Uterus (tissue), 4 donors: ENCODE measurements around the gene ZNF81. TPM values are rescaled to one million over a fixed set of nuclear protein-coding genes. Genes with fewer than 3 reads are reported as not detected.
"Not testable (repeated sequence)": the region's sequence is repeated elsewhere in the genome, so short reads cannot be mapped to it uniquely, and the experiment has no call there.

Source experiments
- DNase-seq, 2 donors: peaks; one replicate each; pipeline ENCODE4 v3.0.0-alpha.2; 2019 to 2020
- H3K27ac ChIP-seq, 2 donors: fragments of 200-600 bp; sonication (generic); 1 replicate in 1 of 2; 2 replicates in 1 of 2; pipeline ENCODE4 v1.5.1; 2016 to 2018
- H3K27me3 ChIP-seq, 2 donors: fragments of 200-600 bp; sonication (generic); one replicate each; pipeline ENCODE4 v1.5.1; 2018 to 2019; ENCODE audit warnings: control low read depth in 1 of 2
- H3K36me3 ChIP-seq, 2 donors: fragments of 200-600 bp; sonication (generic); one replicate each; pipeline ENCODE4 v1.5.1; 2019; ENCODE audit warnings: control low read depth in 1 of 2
- H3K4me1 ChIP-seq, 2 donors: fragments of 200-600 bp; sonication (generic); one replicate each; pipeline ENCODE4 v1.5.1; 2018 to 2019; ENCODE audit warnings: control low read depth in 1 of 2
- H3K4me3 ChIP-seq, 2 donors: fragments of 200-600 bp; sonication (generic); 1 replicate in 1 of 2; 2 replicates in 1 of 2; pipeline ENCODE4 v1.5.1; 2018 to 2019; ENCODE audit warnings: mild to moderate bottlenecking in 1 of 2
- H3K9me3 ChIP-seq, 2 donors: fragments of 200-600 bp; sonication (generic); one replicate each; pipeline ENCODE4 v1.5.1; 2019; ENCODE audit warnings: control low read depth in 1 of 2
- CTCF ChIP-seq, 4 experiments: fragments of 200-600 bp in 2 of 4; fragments of 450-650 bp in 2 of 4; sonication (generic) in 2 of 4; IDR thresholded peaks; one replicate each; pipeline ENCODE4 v1.5.1; 2016 to 2019; ENCODE audit warnings: antibody characterized with exemption in 4 of 4, mild to moderate bottlenecking in 2 of 4, moderate library complexity in 1 of 4
- POLR2A ChIP-seq, 2 donors: fragments of 450-650 bp; IDR thresholded peaks; one replicate each; pipeline ENCODE4 v1.6.1; 2016; ENCODE audit warnings: antibody characterized with exemption in 2 of 2, mild to moderate bottlenecking in 1 of 2, moderate library complexity in 1 of 2
- intact Hi-C: fragments of 100-400 bp; cut with DNase I; formaldehyde crosslinking; loops from one replicate; pipeline ENCODE4 v1.15.1; 2023; ENCODE audit warnings: low total_unique reads
- total RNA-seq, 4 donors: library from RNA; depleted of rRNA in 3 of 4; stranded (reverse); fragments of >200 nt in 3 of 4; gene quantifications; one replicate each; pipeline versions ENCODE4 v1.1.0 to v1.2.4, GENCODE V29; 2014 to 2023
- donor health status: DM: yes; HTN: yes; CAD: no.

ZNF81 gene
- total RNA-seq, 4 donors from 2014 or later, result 2.6 to 26.6 (median 9.4) TPM

GRCh38 chrX:47846040-47846439 lies 9.3 kb downstream of the ZNF81 start:
- no peaks in the 10 kb centered on the region for H3K36me3 ChIP-seq
- H3K4me1 ChIP-seq, result no peaks in the 10 kb centered on the region
- intact Hi-C loops, result loop anchor here (10.0 kb wide), 1 partner anchor 159 kb away; the partner anchor contains the start of genes SPACA5 and ZNF182
- no peak for DNase-seq
- TF ChIP-seq POLR2A (IDR thresholded peaks at IDR 0.05), result no peak
- no peak for TF ChIP-seq CTCF (IDR thresholded peaks at IDR 0.05)
- H3K9me3 ChIP-seq, result no peaks in the 10 kb centered on the region
- no peak overlapping the region for H3K27ac ChIP-seq
- H3K4me3 ChIP-seq, result no peak overlapping the region
- no peaks in the 10 kb centered on the region for H3K27me3 ChIP-seq

DNA sequence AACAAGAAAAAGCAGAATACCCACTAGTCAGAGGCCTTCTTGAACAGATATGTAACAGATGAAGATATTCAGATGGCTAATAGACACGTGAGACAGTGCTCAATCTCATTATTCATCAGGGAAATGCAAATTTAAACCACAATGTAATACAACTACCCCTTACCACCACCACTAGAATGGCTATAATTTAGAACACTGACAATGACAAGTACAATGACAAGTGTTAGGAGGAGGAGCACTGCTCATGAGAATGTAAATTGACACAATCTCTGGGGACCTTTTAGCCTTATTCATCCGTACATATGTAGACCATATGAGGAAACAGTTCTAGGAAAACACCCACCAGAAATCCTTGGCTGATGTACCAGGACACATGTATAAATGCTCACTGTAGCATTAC lies 13.1 kb downstream of the ZNF81 start:
- H3K4me3 ChIP-seq, result no peak overlapping the region
- no peak overlapping the region for H3K27ac ChIP-seq
- H3K4me1 ChIP-seq, result no peaks in the 10 kb centered on the region
- TF ChIP-seq POLR2A (IDR thresholded peaks at IDR 0.05) (no peak), CTCF (IDR thresholded peaks at IDR 0.05) (no peak)
- no peaks in the 10 kb centered on the region for H3K36me3 ChIP-seq
- no peak for DNase-seq
- H3K9me3 ChIP-seq, result no peaks in the 10 kb centered on the region
- intact Hi-C loops, result loop anchor here (10.0 kb wide), 1 partner anchor 155 kb away; the partner anchor contains the start of genes SPACA5 and ZNF182
- H3K27me3 ChIP-seq, result no peaks in the 10 kb centered on the region

DNA sequence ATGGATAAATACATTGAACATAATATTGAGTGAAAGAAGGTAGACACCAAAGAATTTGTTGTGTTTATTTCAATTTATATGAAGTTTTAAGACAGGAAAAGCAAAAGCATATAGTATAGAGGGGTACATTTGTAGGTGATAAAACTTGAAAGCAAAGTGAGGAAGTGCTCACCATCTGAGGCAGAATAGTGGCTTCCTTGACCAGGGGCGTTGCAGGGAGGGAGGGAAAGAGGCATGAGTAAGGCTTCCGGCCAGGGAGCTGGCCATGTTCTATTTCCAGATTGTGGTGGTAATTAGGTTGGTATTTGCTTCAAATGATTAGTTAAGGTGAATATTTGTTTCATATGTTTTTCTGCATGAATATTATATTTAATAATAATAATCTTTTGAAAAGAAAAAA lies 13.7 kb downstream of the ZNF81 start:
- H3K36me3 ChIP-seq, intact Hi-C loops, H3K27ac ChIP-seq, H3K9me3 ChIP-seq, H3K4me1 ChIP-seq, DNase-seq, H3K27me3 ChIP-seq, H3K4me3 ChIP-seq: not testable (repeated sequence)

DNA sequence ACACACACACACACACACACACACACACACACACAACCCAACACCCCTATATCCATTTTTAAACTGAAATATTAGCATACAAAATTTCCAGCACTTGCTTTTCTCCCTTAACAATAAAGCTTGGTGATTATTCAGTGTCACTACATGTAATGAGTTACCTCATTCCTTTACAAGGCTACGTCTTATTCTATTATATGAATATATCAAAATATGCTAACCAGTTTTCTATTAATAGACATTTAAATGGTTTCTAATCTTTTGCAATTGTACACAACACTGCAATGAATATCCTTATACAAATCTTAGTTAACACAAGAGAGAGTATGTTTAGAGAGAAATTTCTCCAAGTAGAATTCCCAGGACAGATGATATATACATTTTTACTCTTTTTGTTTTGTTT lies 14.2 kb downstream of the ZNF81 start:
- H3K36me3 ChIP-seq, result no peaks in the 10 kb centered on the region
- no peaks in the 10 kb centered on the region for H3K9me3 ChIP-seq
- no peaks in the 10 kb centered on the region for H3K4me1 ChIP-seq
- no peaks in the 10 kb centered on the region for H3K27me3 ChIP-seq
- intact Hi-C loops, result no loop called here
- no peak for DNase-seq
- no peak overlapping the region for H3K27ac ChIP-seq
- no peak overlapping the region for H3K4me3 ChIP-seq
- no peak for TF ChIP-seq CTCF (IDR thresholded peaks at IDR 0.05)
- TF ChIP-seq POLR2A (IDR thresholded peaks at IDR 0.05), result no peak

- intact Hi-C loops, result no loop called here
- no peak overlapping the region for H3K4me3 ChIP-seq
- no peaks in the 10 kb centered on the region for H3K27me3 ChIP-seq
- H3K9me3 ChIP-seq, result no peaks in the 10 kb centered on the region
- no peak overlapping the region for H3K27ac ChIP-seq
- TF ChIP-seq CTCF (IDR thresholded peaks at IDR 0.05) (peak in 3 of 4 experiments; percentile 13 to 43 (median 24)), POLR2A (IDR thresholded peaks at IDR 0.05) (no peak)
- no peaks in the 10 kb centered on the region for H3K36me3 ChIP-seq
- DNase-seq, result peak; percentile 21 to 27
- no peaks in the 10 kb centered on the region for H3K4me1 ChIP-seq
These were observed 17.8 kb downstream of the ZNF81 start for GRCh38 chrX:47854474-47854873.

DNA sequence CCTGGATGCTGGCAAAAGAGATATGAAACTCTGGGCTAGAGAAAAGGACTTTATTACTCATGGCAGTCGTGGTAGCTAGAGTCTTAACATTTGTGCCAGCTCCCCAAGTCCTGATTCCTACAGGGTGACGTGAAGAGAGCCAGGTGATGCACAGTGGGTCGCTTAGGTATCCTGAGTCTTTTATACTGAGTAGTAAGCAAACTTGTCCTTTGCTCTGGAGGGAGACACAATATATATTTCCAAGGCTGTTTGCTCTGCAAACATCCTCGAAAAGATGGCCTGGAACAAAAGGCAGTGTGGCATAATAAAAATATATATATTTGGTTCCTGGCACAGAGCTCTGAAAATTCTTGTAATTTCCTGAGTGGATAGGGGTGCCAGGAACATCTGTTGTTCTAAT lies 23.0 kb downstream of the ZNF81 start:
- Histone ChIP-seq H3K27ac (no peak overlapping the region), H3K27me3 (no peaks in the 10 kb centered on the region), H3K36me3 (no peaks in the 10 kb centered on the region), H3K9me3 (no peaks in the 10 kb centered on the region), H3K4me1 (no peaks in the 10 kb centered on the region), H3K4me3 (no peak overlapping the region)
- DNase-seq, result no peak
- TF ChIP-seq CTCF (IDR thresholded peaks at IDR 0.05), result no peak
- TF ChIP-seq POLR2A (IDR thresholded peaks at IDR 0.05), result no peak
- intact Hi-C loops, result no loop called here
